COR-L47 (cell line): ENCODE results near the gene STARD9.
"Not testable (repeated sequence)": the region's sequence is repeated elsewhere in the genome, so short reads cannot be mapped to it uniquely, and the experiment has no call there.

Source experiments
- DNase-seq: peaks from one replicate; lab custom pipeline; 2025; lab: John Stamatoyannopoulos, UW

STARD9 gene

DNA sequence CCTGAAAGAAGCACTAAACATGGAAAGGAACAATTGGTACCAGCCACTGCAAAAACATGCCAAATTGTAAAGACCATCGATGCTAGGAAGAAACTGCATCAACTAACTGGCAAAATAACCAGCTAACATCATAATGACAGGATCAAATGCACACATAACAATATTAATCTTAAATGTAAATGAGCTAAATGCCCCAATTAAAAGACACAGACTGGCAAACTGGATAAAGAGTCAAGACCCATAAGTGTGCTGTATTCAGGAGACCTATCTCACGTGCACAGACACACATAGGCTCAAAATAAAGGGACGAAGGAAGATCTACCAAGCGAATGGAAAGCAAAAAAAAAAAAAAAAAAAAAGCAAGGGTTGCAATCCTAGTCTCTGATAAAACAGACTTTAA, 190.7 kb downstream of the STARD9 start:
- DNase-seq: not testable (repeated sequence)
